Kidney epithelial cell (primary cell): Measurements from ENCODE around the gene UTP11. TPM values are rescaled to one million over a fixed set of nuclear protein-coding genes. Genes with fewer than 3 reads are reported as not detected.

Experiments
- DNase-seq: peaks from one replicate; pipeline ENCODE4 v3.0.0-alpha.2; 2010; ENCODE audit warnings: low read depth
- H3K27me3 ChIP-seq: 2 replicates; pipeline ENCODE4 v1.6.0; 2011; ENCODE audit warnings: low read length; ENCODE audit not compliant: control insufficient read depth, insufficient read depth
- H3K36me3 ChIP-seq: 2 replicates; pipeline ENCODE4 v1.5.1; 2011; ENCODE audit warnings: low read length; ENCODE audit not compliant: control insufficient read depth, insufficient read depth
- H3K4me3 ChIP-seq: 2 replicates; pipeline ENCODE4 v1.5.1; 2011; ENCODE audit warnings: low read depth, mild to moderate bottlenecking, control low read depth, low read length
- CTCF ChIP-seq: IDR thresholded peaks from 2 replicates; pipeline ENCODE4 v1.5.1; 2011; ENCODE audit warnings: mild to moderate bottlenecking, moderate library complexity, low read length, control low read depth, inconsistent platforms; ENCODE audit not compliant: insufficient read depth, poor library complexity, severe bottlenecking
- total RNA-seq: library from RNA; depleted of rRNA; stranded (reverse); fragments of >200 nt; gene quantifications from 2 replicates; pipeline ENCODE4 v1.2.3, GENCODE V29; 2015

The UTP11 gene
- total RNA-seq, 1 donor from 2014 or later, result 62.3 TPM

DNA sequence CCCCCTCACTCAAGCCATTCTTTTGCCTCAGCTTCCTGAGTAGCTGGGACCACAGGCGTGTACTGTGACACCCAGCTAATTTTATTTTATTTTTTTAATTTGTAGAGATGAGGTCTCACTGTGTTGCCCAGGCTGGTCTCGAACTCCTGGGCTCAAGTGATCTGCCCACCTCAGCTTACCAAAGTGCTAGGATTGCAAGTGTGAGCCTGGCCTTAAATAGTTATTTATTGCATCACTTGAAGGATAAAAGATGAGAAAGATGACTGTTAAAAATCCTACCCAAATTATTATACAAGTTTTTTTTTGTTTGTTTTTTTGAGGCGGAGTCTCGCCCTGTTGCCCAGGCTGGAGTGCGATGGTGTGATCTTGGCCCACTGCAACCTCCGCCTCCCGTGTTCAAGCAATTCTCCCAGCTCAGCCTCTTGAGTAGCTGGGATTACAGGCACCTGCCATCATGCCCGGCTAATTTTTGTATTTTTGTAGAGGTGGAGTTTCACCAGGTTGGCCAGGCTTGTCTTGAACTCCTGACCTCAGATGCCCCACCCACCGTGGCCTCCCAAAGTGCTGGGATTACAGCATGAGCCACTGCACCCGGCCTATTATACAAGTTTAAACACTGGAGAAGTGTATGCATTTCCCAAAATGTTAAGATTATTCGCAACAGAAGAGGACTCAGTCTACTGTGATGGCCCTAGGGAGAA lies 2.3 kb downstream of the UTP11 start:
- no peak for TF ChIP-seq CTCF
- Histone ChIP-seq H3K4me3 (no peak overlapping the region), H3K36me3 (no peaks in the 10 kb centered on the region), H3K27me3 (no peaks in the 10 kb centered on the region)
- no peak for DNase-seq

GRCh38 chr1:38015978-38016725 lies 3.6 kb downstream of the UTP11 start:
- no peak for TF ChIP-seq CTCF
- Histone ChIP-seq H3K27me3 (no peaks in the 10 kb centered on the region), H3K4me3 (no peak overlapping the region), H3K36me3 (no peaks in the 10 kb centered on the region)
- DNase-seq, result no peak

DNA sequence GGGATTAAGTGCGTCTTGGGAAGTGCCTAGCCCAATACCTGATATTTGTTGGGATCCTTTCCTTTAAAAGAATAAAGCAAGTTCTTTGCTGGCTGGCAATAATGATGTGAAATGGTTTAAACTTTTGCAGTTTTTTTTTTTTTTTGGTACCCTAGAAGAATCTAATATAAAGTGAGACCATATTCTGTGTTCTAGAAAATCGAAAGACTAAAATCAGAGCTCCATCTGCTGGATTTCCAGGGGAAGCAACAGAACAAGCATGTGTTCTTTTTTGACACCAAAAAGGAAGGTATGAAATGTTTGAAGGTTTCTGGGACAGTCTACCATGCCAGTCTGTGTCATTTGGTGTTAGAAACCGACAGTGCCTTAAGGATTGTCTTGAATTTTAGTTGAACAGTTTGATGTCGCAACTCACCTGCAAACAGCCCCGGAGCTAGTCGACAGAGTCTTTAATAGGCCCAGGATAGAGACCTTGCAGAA lies 6.4 kb downstream of the UTP11 start:
- Histone ChIP-seq H3K4me3 (no peak overlapping the region), H3K27me3 (no peaks in the 10 kb centered on the region), H3K36me3 (no peaks in the 10 kb centered on the region)
- DNase-seq, result no peak
- peak; percentile 63 for TF ChIP-seq CTCF

DNA sequence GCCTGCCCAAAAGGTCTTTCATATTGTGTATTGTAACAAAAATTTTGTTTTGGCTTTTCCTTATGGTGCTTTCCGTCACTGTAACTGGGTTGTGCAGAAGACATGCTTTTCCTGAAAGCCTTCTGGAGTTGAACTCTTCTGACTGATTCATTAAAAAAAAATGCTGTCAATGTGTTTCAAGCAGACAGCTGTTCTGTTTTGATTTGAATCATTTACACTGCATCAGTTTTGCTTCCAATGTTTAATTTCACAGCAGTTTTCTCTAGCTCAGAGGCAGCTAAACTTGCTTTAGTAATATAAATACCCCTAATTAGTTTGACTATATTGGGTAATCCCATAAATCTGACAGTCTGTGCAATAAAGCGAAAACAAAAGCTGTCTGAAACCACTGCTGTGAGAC lies 7.9 kb downstream of the UTP11 start:
- TF ChIP-seq CTCF, result no peak
- no peaks in the 10 kb centered on the region for H3K27me3 ChIP-seq
- no peaks in the 10 kb centered on the region for H3K36me3 ChIP-seq
- H3K4me3 ChIP-seq, result no peak overlapping the region
- DNase-seq, result no peak

DNA sequence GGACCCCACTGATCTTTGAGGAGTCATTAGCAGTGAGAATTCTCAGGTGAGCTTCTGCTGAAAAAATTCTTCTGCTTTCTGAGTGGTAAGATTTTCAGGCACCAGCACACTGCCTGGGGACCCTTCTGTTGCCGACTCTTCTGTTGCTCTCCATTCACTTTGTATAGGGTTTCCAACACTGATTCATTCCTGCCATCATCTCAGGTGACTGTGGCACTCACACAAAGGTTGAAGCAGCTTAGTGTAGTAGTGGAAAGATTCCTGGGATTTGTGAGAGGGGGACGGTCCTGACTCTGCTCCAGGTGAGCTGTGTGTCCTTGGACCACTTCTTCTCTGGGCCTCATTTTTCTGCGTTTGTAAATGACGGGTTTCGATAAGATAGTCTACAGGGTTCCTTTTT lies 9.4 kb downstream of the UTP11 start:
- H3K36me3 ChIP-seq, result no peaks in the 10 kb centered on the region

More for the DNA sequence above, 9.4 kb downstream of the UTP11 start:
- no peak for DNase-seq
- no peak overlapping the region for H3K4me3 ChIP-seq
- no peaks in the 10 kb centered on the region for H3K27me3 ChIP-seq
- no peak for TF ChIP-seq CTCF
